ENCODE measurements around the gene SMCO2.

The SMCO2 gene

GRCh38 chr12:27446436-27446835 lies at the start of gene SMCO2:
TSS of gene SMCO2 (plus strand) at chr12:27446736. CDS start at chr12:27470632, 23,896 bp downstream.
- DNase-seq (ENCODE audit: low spot score) = no peak

- DNase-seq (ENCODE audit: low spot score) = no peak
These were observed 48.1 kb upstream of the SMCO2 start for GRCh38 chr12:27398466-27398865.

GRCh38 chr12:27399074-27399473 lies 47.5 kb upstream of the SMCO2 start:
- DNase-seq (ENCODE audit: low spot score) = no peak

- no peak for DNase-seq (ENCODE audit: low spot score)
These were observed 45.6 kb upstream of the SMCO2 start for GRCh38 chr12:27400856-27401354.

GRCh38 chr12:27412047-27412446 lies 34.5 kb upstream of the SMCO2 start:
- no peak for DNase-seq (ENCODE audit: low spot score)

- DNase-seq (ENCODE audit: low spot score) = no peak
These were observed 23.8 kb upstream of the SMCO2 start for GRCh38 chr12:27422697-27423096.

GRCh38 chr12:27424631-27425230 lies 21.8 kb upstream of the SMCO2 start:
- DNase-seq (ENCODE audit: low spot score) = no peak

- no peak for DNase-seq (ENCODE audit: low spot score)
These were observed 21.2 kb upstream of the SMCO2 start for GRCh38 chr12:27425306-27425705.

- no peak for DNase-seq (ENCODE audit: low spot score)
These were observed 19.6 kb upstream of the SMCO2 start for GRCh38 chr12:27426743-27427487.

GRCh38 chr12:27427824-27428223 lies 18.7 kb upstream of the SMCO2 start:
- DNase-seq (ENCODE audit: low spot score) = no peak

- no peak for DNase-seq (ENCODE audit: low spot score)
These were observed 18.1 kb upstream of the SMCO2 start for GRCh38 chr12:27428466-27428865.

GRCh38 chr12:27429606-27430005 lies 16.9 kb upstream of the SMCO2 start:
- no peak for DNase-seq (ENCODE audit: low spot score)

GRCh38 chr12:27431185-27431584 lies 15.4 kb upstream of the SMCO2 start:
- DNase-seq (ENCODE audit: low spot score) = no peak

GRCh38 chr12:27434673-27435565 lies 11.6 kb upstream of the SMCO2 start:
- DNase-seq (ENCODE audit: low spot score) = peak; percentile 76

- no peak for DNase-seq (ENCODE audit: low spot score)
These were observed 10.5 kb upstream of the SMCO2 start for GRCh38 chr12:27436029-27436428.

- no peak for DNase-seq (ENCODE audit: low spot score)
These were observed 9.8 kb upstream of the SMCO2 start for GRCh38 chr12:27436768-27437167.

- DNase-seq (ENCODE audit: low spot score) = no peak
These were observed 8.7 kb upstream of the SMCO2 start for GRCh38 chr12:27437839-27438238.

GRCh38 chr12:27447761-27448160 lies 1.2 kb downstream of the SMCO2 start:
- no peak for DNase-seq (ENCODE audit: low spot score)

GRCh38 chr12:27449026-27449425 lies 2.5 kb downstream of the SMCO2 start:
- no peak for DNase-seq (ENCODE audit: low spot score)

GRCh38 chr12:27449893-27450534 lies 3.5 kb downstream of the SMCO2 start:
- DNase-seq (ENCODE audit: low spot score) = no peak

- DNase-seq (ENCODE audit: low spot score) = no peak
These were observed 4.7 kb downstream of the SMCO2 start for GRCh38 chr12:27451036-27451825.
